22Rv1 (cell line): ENCODE results near the gene ELAVL1.

Experiments
- H3K27ac ChIP-seq: fragments of 450-650 bp; 2 replicates; pipeline ENCODE4 v1.5.1; 2017
- CTCF ChIP-seq: fragments of 450-650 bp; IDR thresholded peaks from 2 replicates; pipeline ENCODE4 v1.5.1; 2017; ENCODE audit warnings: mild to moderate bottlenecking
- ZFX ChIP-seq: fragments of 450-650 bp; IDR thresholded peaks from 2 replicates; pipeline ENCODE4 v1.6.1; 2017; ENCODE audit warnings: antibody characterized with exemption, borderline replicate concordance

Gene ELAVL1

DNA sequence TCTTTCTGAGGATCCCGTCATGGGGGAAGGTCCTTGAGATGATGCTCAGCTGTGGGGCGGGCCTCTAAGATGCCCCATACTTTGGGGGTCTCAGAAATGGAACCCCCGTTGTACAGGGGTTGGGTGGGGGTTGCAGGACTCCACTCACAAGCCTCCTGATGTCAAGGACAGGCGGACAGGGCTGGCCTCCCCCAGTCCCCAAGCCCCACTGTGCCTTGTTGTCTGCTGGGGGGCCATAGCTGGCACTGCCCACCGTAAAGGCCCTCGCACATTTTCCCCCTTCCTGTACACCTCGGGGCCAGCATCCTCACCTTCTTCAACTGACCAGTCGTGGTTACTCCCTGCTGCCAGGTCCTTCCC is 82.6 kb downstream of the ELAVL1 start:
- TF ChIP-seq ZFX, result no peak
- TF ChIP-seq CTCF, result no peak
- H3K27ac ChIP-seq, result peak overlapping the region; percentile 97

DNA sequence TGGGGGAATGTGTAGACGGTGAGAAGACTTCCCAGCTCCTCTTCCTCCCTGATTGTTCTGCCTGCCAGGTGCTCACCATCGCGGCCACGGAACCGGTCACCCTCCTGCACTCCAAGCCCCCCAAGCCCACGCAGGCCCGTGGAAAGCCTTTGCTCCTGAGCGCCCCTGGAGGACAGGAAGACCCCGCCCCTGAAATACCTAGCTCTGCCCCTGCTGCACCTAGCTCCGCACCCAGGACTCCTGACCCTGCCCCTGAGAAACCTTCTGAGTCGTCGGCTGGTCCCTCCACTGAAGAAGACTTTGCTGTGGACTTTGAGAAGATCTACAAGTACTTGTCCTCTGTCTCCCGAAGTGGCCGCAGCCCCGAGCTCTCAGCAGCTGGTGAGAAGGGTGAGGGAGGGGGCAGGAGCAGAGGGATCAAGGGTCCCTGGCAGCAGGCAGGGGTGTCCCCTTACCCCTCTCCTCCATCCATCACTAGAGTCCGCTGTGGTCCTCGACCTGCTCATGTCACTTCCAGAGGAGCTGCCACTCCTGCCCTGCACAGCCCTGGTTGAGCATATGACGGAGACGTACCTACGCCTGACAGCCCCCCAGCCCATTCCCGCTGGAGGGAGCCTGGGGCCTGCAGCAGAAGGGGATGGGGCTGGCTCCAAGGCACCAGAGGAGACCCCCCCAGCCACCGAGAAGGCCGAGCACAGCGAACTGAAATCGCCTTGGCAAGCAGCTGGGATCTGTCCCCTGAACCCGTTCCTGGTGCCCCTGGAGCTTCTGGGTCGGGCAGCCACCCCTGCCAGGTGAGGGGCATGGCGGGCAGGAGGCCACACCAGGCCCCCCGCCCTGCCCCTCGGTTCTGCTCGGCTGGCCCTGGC is 83.2 kb downstream of the ELAVL1 start:
- peak overlapping the region; percentile 97 for H3K27ac ChIP-seq
- TF ChIP-seq CTCF (0 out of 2 replicates have a peak, but pooled peaks have one; percentile 9), ZFX (no peak)

GRCh38 chr19:7921302-7921966 is 84.0 kb downstream of the ELAVL1 start:
- H3K27ac ChIP-seq, result peak overlapping the region; percentile 97
- no peak for TF ChIP-seq CTCF
- TF ChIP-seq ZFX, result no peak

- peak overlapping the region; percentile 97 for H3K27ac ChIP-seq
- TF ChIP-seq ZFX, result no peak
- TF ChIP-seq CTCF, result no peak
These were observed 84.7 kb downstream of the ELAVL1 start for GRCh38 chr19:7920519-7921301.

- H3K27ac ChIP-seq, result peak within 1 kb of the TSS; percentile 97
- TF ChIP-seq CTCF (no peak), ZFX (no peak)
These were observed 85.6 kb downstream of the ELAVL1 start, which contains the start of gene SNAPC2 for GRCh38 chr19:7919610-7920518. Gene SNAPC2 (plus strand): TSS chr19:7920338. CDS start chr19:7920367, 29 bp downstream.

DNA sequence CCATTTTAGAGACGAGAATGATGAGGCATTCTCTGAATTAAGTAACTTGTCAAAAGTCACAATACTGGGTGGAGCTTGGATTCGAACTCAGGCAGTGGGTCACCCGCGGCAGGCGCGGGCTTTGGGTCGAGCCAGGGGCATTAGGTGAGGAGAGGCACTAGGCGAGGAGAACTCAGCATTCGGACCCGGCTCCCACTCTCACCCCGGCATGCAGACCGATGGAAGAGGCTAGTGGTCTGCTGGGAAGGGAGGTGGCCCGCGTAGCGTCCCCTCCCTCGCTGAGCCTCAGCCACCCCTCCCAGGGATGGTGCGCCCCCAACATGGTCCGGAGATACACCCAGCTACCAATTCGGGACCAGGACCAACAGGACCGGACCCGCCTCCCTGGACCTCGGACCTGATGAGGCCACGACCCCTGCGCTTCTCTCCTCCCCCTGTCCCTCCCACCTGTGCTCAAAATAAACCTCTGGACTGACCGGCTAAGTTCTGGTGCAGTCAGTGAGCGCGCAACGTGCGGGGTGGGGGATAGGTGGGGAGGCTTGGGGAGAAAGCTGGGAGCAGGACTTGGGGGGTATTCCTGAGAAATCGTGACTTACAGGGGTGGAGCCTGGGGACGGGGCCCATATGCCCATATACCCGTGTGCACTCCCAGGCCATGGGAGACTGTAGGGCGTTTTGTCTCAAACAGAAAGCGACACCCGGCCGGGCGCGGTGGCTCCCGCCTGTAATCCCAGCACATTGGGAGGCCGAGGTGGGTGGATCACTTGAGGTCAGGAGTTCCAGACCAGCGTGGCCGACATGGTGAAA is 86.6 kb downstream of the ELAVL1 start:
- no peak for TF ChIP-seq CTCF
- no peak for TF ChIP-seq ZFX
- peak overlapping the region; percentile 97 for H3K27ac ChIP-seq
